H1 (cell line): Measurements from ENCODE around the gene CCDC197. TPM values are rescaled to one million over a fixed set of nuclear protein-coding genes. Genes with fewer than 3 reads are reported as not detected.

Experiments
- CTCF ChIA-PET: fragments of 300-600 bp; sonication (Branson Sonifier 250); formaldehyde crosslinking; loops from one replicate; lab custom pipeline; 2021; ENCODE audit not compliant: partially characterized antibody; lab: Charles Lee
- POLR2A ChIA-PET: fragments of 300-600 bp; sonication (Branson Sonifier 250); formaldehyde crosslinking; loops from one replicate; lab custom pipeline; 2021; ENCODE audit warnings: inconsistent platforms; ENCODE audit not compliant: partially characterized antibody; lab: Charles Lee
- DNase-seq, 2 experiments: peaks; one replicate each; pipeline versions ENCODE4 v3.0.0 to v3.0.0-alpha.2; 2010 to 2022; ENCODE audit warnings: low spot score in 2 of 2, low read depth in 1 of 2, mixed read lengths in 1 of 2
- FAIRE-seq: peaks from 2 replicates; lab custom pipeline; 2011; peaks lifted over from hg19 to GRCh38; lab: Jason Lieb, UNC
- H2AFZ ChIP-seq: 2 replicates; pipeline ENCODE4 v1.8.1; 2012; ENCODE audit warnings: low read length, inconsistent platforms
- H2AK5ac ChIP-seq: 2 replicates; pipeline ENCODE4 v1.6.1; 2013; ENCODE audit warnings: low read depth, low read length
- H2BK120ac ChIP-seq: replicated peaks from 2 replicates; pipeline ENCODE3; 2013; ENCODE audit warnings: low read depth, low read length, inconsistent platforms
- H2BK12ac ChIP-seq: 2 replicates; pipeline ENCODE4 v1.6.1; 2013; ENCODE audit warnings: low read depth, low read length
- H2BK15ac ChIP-seq: 2 replicates; pipeline ENCODE4 v1.6.1; 2013; ENCODE audit warnings: low read length
- H2BK20ac ChIP-seq: 2 replicates; pipeline ENCODE4 v1.6.1; 2013; ENCODE audit warnings: low read length
- H2BK5ac ChIP-seq: 2 replicates; pipeline ENCODE4 v1.6.1; 2013; ENCODE audit warnings: low read depth, low read length
- H3K14ac ChIP-seq: 2 replicates; pipeline ENCODE4 v1.6.1; 2013; ENCODE audit warnings: inconsistent platforms; ENCODE audit not compliant: insufficient read length
- H3K18ac ChIP-seq: 2 replicates; pipeline ENCODE4 v1.6.1; 2013; ENCODE audit warnings: low read length; ENCODE audit errors: extremely low read depth
- H3K23ac ChIP-seq: 2 replicates; pipeline ENCODE4 v1.6.1; 2013; ENCODE audit warnings: inconsistent platforms; ENCODE audit not compliant: insufficient read length
- H3K23me2 ChIP-seq: 2 replicates; pipeline ENCODE4 v1.6.1; 2013; ENCODE audit warnings: low read depth, low read length
- H3K27ac ChIP-seq: 2 replicates; pipeline ENCODE4 v1.6.1; 2011; ENCODE audit warnings: low read depth, low read length, inconsistent platforms
- H3K27me3 ChIP-seq, 4 experiments: replicated peaks in 1 of 4; 1 replicate in 1 of 4; 2 replicates in 3 of 4; pipeline versions ENCODE4 v1.6.1 to v1.8.1; 2011 to 2013; ENCODE audit warnings: low read length in 3 of 4, mild to moderate bottlenecking in 3 of 4, inconsistent platforms in 2 of 4, mixed read lengths in 2 of 4, moderate library complexity in 1 of 4; ENCODE audit not compliant: control insufficient read depth in 3 of 4, insufficient read depth in 3 of 4; ENCODE audit errors: extremely low read depth in 1 of 4
- H3K36me3 ChIP-seq, 4 experiments: 2 replicates each; pipeline versions ENCODE4 v1.6.1 to v1.8.1; 2011 to 2013; ENCODE audit warnings: mild to moderate bottlenecking in 4 of 4, low read length in 3 of 4, moderate library complexity in 2 of 4, control low read depth in 1 of 4, inconsistent platforms in 1 of 4; ENCODE audit not compliant: insufficient read depth in 4 of 4, control insufficient read depth in 2 of 4
- H3K4ac ChIP-seq: replicated peaks from 2 replicates; pipeline ENCODE3; 2013; ENCODE audit warnings: low read length, low read depth, mixed read lengths, inconsistent platforms; ENCODE audit not compliant: insufficient read length
- H3K4me1 ChIP-seq, 4 experiments: replicated peaks in 1 of 4; 1 replicate in 1 of 4; 2 replicates in 3 of 4; pipeline versions ENCODE4 v1.6.1 to v1.8.1; 2011 to 2013; ENCODE audit warnings: low read length in 3 of 4, inconsistent platforms in 2 of 4, mixed read lengths in 1 of 4; ENCODE audit not compliant: insufficient read depth in 4 of 4, control insufficient read depth in 3 of 4
- H3K4me2 ChIP-seq, 2 experiments: 2 replicates each; pipeline versions ENCODE4 v1.6.1 to v1.8.1; 2011 to 2013; ENCODE audit warnings: low read depth in 2 of 2, low read length in 2 of 2, control low read depth in 1 of 2, inconsistent platforms in 1 of 2, mild to moderate bottlenecking in 1 of 2; ENCODE audit not compliant: insufficient read depth in 1 of 2
- H3K4me3 ChIP-seq, 4 experiments: fragments of 200-600, 300-600 bp in 1 of 4; sonication (generic), shearing (Covaris generic), sonication (Bioruptor Twin) in 1 of 4; 2 replicates each; pipeline versions ENCODE4 v1.5.1 to v1.8.1; 2011 to 2016; ENCODE audit warnings: low read length in 4 of 4, low read depth in 3 of 4, control low read depth in 2 of 4, inconsistent platforms in 2 of 4, mild to moderate bottlenecking in 2 of 4, mixed read lengths in 1 of 4, moderate library complexity in 1 of 4; ENCODE audit not compliant: insufficient read depth in 2 of 4; ENCODE audit errors: extremely low read depth in 1 of 4
- H3K56ac ChIP-seq: replicated peaks from 2 replicates; pipeline ENCODE3; 2013; ENCODE audit warnings: low read depth, mild to moderate bottlenecking, mixed read lengths, low read length, inconsistent platforms; ENCODE audit not compliant: insufficient read length
- H3K79me1 ChIP-seq: 2 replicates; pipeline ENCODE4 v1.6.1; 2013; ENCODE audit warnings: low read depth, low read length, control low read depth
- H3K79me2 ChIP-seq, 2 experiments: 2 replicates each; pipeline versions ENCODE4 v1.6.1 to v1.8.1; 2012 to 2013; ENCODE audit warnings: low read length in 2 of 2, mild to moderate bottlenecking in 2 of 2, inconsistent platforms in 1 of 2; ENCODE audit not compliant: insufficient read depth in 2 of 2, control insufficient read depth in 1 of 2
- H3K9ac ChIP-seq, 4 experiments: replicated peaks in 1 of 4; 1 replicate in 1 of 4; 2 replicates in 3 of 4; pipeline versions ENCODE4 v1.6.1 to v1.8.1; 2011 to 2013; ENCODE audit warnings: low read depth in 3 of 4, low read length in 3 of 4, control low read depth in 2 of 4, mild to moderate bottlenecking in 2 of 4, moderate library complexity in 2 of 4, inconsistent platforms in 1 of 4; ENCODE audit errors: extremely low read depth in 1 of 4
- H3K9me3 ChIP-seq, 2 experiments: 2 replicates each; pipeline versions ENCODE4 v1.6.1 to v1.8.1; 2012 to 2013; ENCODE audit warnings: mild to moderate bottlenecking in 2 of 2, moderate library complexity in 2 of 2, control low read depth in 1 of 2, inconsistent platforms in 1 of 2, low read depth in 1 of 2, low read length in 1 of 2, mixed read lengths in 1 of 2; ENCODE audit not compliant: insufficient read depth in 2 of 2
- H4K20me1 ChIP-seq, 2 experiments: replicated peaks in 1 of 2; 2 replicates each; pipeline versions ENCODE3 to v1.8.1; 2011 to 2013; ENCODE audit warnings: inconsistent platforms in 2 of 2, low read length in 2 of 2, mild to moderate bottlenecking in 1 of 2; ENCODE audit not compliant: insufficient read depth in 2 of 2, control insufficient read depth in 1 of 2
- H4K5ac ChIP-seq: 2 replicates; pipeline ENCODE4 v1.6.1; 2013; ENCODE audit warnings: low read length, low read depth, mixed read lengths, inconsistent platforms; ENCODE audit not compliant: insufficient read length
- H4K8ac ChIP-seq: 2 replicates; pipeline ENCODE4 v1.8.0; 2013; ENCODE audit warnings: mild to moderate bottlenecking, moderate library complexity, low read length, inconsistent platforms; ENCODE audit not compliant: insufficient read depth; ENCODE audit errors: extremely low read depth
- H4K91ac ChIP-seq: replicated peaks from 2 replicates; pipeline ENCODE3; 2013; ENCODE audit warnings: low read length, mixed read lengths, inconsistent platforms; ENCODE audit not compliant: insufficient read length
- CBX8 ChIP-seq: fragments of 300-800, 300-1000 bp; sonication (generic); IDR thresholded peaks from 2 replicates; pipeline ENCODE4 v1.7.1; 2016; ENCODE audit warnings: low read depth, low read length, borderline replicate concordance
- CTCF ChIP-seq, 3 experiments: IDR thresholded peaks; 1 replicate in 2 of 3; 2 replicates in 1 of 3; pipeline versions ENCODE4 v1.5.1 to v1.6.1; 2011; ENCODE audit warnings: low read length in 3 of 3, mild to moderate bottlenecking in 3 of 3, inconsistent platforms in 2 of 3, low read depth in 1 of 3, moderate library complexity in 1 of 3; ENCODE audit not compliant: insufficient read depth in 1 of 3; ENCODE audit errors: control extremely low read depth in 1 of 3
- GABPA ChIP-seq: IDR thresholded peaks from 2 replicates; pipeline ENCODE4 v1.6.1; 2011; ENCODE audit warnings: mild to moderate bottlenecking, low read length, moderate library complexity, borderline replicate concordance; ENCODE audit not compliant: insufficient read depth
- NRF1 ChIP-seq: IDR thresholded peaks from 2 replicates; pipeline ENCODE4 v1.6.1; 2011; ENCODE audit warnings: mild to moderate bottlenecking, low read depth, low read length, improper control_type of control experiment
- POLR2A ChIP-seq, 2 experiments: IDR thresholded peaks; 1 replicate in 1 of 2; 2 replicates in 1 of 2; pipeline ENCODE4 v1.6.1; 2011; ENCODE audit warnings: low read depth in 2 of 2, low read length in 2 of 2, mild to moderate bottlenecking in 2 of 2; ENCODE audit errors: control extremely low read depth in 1 of 2
- RAD21 ChIP-seq, 2 experiments: IDR thresholded peaks in 1 of 2; conservative IDR thresholded peaks in 1 of 2; 2 replicates each; pipeline ENCODE4 v1.6.1; 2011; ENCODE audit warnings: low read depth in 2 of 2, low read length in 2 of 2, improper control_type of control experiment in 1 of 2, inconsistent platforms in 1 of 2, mild to moderate bottlenecking in 1 of 2, moderate library complexity in 1 of 2
- RNF2 ChIP-seq: fragments of 200-900, 300-1000 bp; sonication (generic); IDR thresholded peaks from 2 replicates; pipeline ENCODE4 v1.7.1; 2016; ENCODE audit warnings: borderline replicate concordance, low read depth, mild to moderate bottlenecking, antibody characterized with exemption, low read length; ENCODE audit not compliant: poor library complexity, severe bottlenecking; ENCODE audit errors: missing control alignments
- SIN3A ChIP-seq, 2 experiments: IDR thresholded peaks in 1 of 2; conservative IDR thresholded peaks in 1 of 2; 2 replicates each; pipeline ENCODE4 v1.6.1; 2011 to 2012; ENCODE audit warnings: low read length in 2 of 2, improper control_type of control experiment in 1 of 2, low read depth in 1 of 2, mild to moderate bottlenecking in 1 of 2
- WGBS, 2 experiments: shearing (Covaris generic) in 1 of 2; methylation state at CpG; one replicate each; pipeline versions ENCODE4 v1.1.6 to v1.1.7; 2013 to 2015; ENCODE audit warnings: low lambda C conversion rate in 2 of 2, mixed read lengths in 2 of 2, inconsistent platforms in 1 of 2, low coverage in 1 of 2, missing lambda C conversion rate in 1 of 2; ENCODE audit not compliant: insufficient replicate concordance in 2 of 2, insufficient coverage in 1 of 2, insufficient read length in 1 of 2; ENCODE audit errors: extremely low coverage in 1 of 2, missing lambda C conversion rate in 1 of 2; 5-methylcytosine and 5-hydroxymethylcytosine counted together
- polyA plus RNA-seq, 7 experiments: library from polyadenylated mRNA; depleted of rRNA in 3 of 7; stranded (reverse) in 5 of 7; unstranded in 2 of 7; fragments of >200 nt in 5 of 7; fragments of 200-250 nt in 2 of 7; gene quantifications; 1 replicate in 5 of 7; 2 replicates in 1 of 7; 4 replicates in 1 of 7; pipeline versions ENCODE4 v1.2.1 to v1.2.3, GENCODE V29; 2011 to 2013; ENCODE audit warnings: missing spikeins in 2 of 7, mixed read lengths in 2 of 7
- total RNA-seq: library from RNA; stranded (reverse); fragmentation: NEBNext Ultra II Directional; extraction: Animal tissue kit (Norgen Biotek cat#: 25700); gene quantifications from 2 replicates; pipeline ENCODE4 v1.2.1, GENCODE V29; 2021

The CCDC197 gene
- total and polyA plus RNA-seq, 2 of the 8 experiments (the other 6 are each of a cell fraction or from before 2014, with no cell fraction given), result not detected

- H3K36me3 ChIP-seq, result peaks cover 28 to 76% (median 51%) of the 10 kb centered on the region in 4 experiments
- H3K4me1 ChIP-seq, result no peaks in the 10 kb centered on the region; a peak in 1 of 7 replicates
- no peak overlapping the region for H3K23ac ChIP-seq
- H2AFZ ChIP-seq, result no peak overlapping the region
- no peak overlapping the region for H4K8ac ChIP-seq
- H3K9me3 ChIP-seq, result no peaks in the 10 kb centered on the region
- no peaks in the 10 kb centered on the region for H3K79me2 ChIP-seq
- no peaks in the 10 kb centered on the region; the same call in 1 of the 2 replicates for H3K79me1 ChIP-seq
- no peak overlapping the region for H3K4me3 ChIP-seq
- peaks cover 2 to 7% of the 10 kb centered on the region in 2 experiments for H4K20me1 ChIP-seq
- no peak overlapping the region for H2BK20ac ChIP-seq
- H3K23me2 ChIP-seq, result no peaks in the 10 kb centered on the region
- H3K9ac ChIP-seq, result no peak overlapping the region
- no peak overlapping the region for H4K5ac ChIP-seq
- no peak overlapping the region for H2BK5ac ChIP-seq
- H3K18ac ChIP-seq, result no peak overlapping the region
- 75% methylated on average over 9 of the region's 9 CpGs; no CpG with 5 or more reads in 1 of the 2 experiments for WGBS, 2 experiments
- peak; percentile 38 to 52 (median 47) for TF ChIP-seq CTCF (IDR thresholded peaks at IDR 0.05; ENCODE audit: control extremely low read depth in 1 of 3, insufficient read depth in 1 of 3, low read depth in 1 of 3, low read length in 3 of 3)
- no peak for TF ChIP-seq GABPA
- TF ChIP-seq POLR2A (IDR thresholded peaks at IDR 0.05; ENCODE audit: control extremely low read depth in 1 of 2, low read depth in 2 of 2, low read length in 2 of 2), result no peak
- no peak for TF ChIP-seq CBX8
- peak; percentile 41 to 44; a peak in 3 of 4 replicates for TF ChIP-seq RAD21 (IDR thresholded peaks at IDR 0.05 in 1 of 2, conservative IDR thresholded peaks at IDR 0.05 in 1 of 2; ENCODE audit: low read depth in 2 of 2, low read length in 2 of 2)
- no peak for TF ChIP-seq NRF1
- TF ChIP-seq SIN3A (conservative IDR thresholded peaks at IDR 0.05 in 1 of 2, IDR thresholded peaks at IDR 0.05 in 1 of 2; ENCODE audit: low read depth in 1 of 2, low read length in 2 of 2), result no peak
- TF ChIP-seq RNF2, result no peak
- TF ChIP-seq, all 59 proteins: peak for 2
- FAIRE-seq (no peak), DNase-seq (no peak)
- Histone ChIP-seq H3K27ac (no peak overlapping the region), H2AK5ac (no peak overlapping the region), H3K4ac (no peak overlapping the region), H2BK12ac (no peak overlapping the region), H3K4me2 (no peak overlapping the region), H2BK120ac (no peak overlapping the region), H3K27me3 (no peaks in the 10 kb centered on the region), H2BK15ac (no peak overlapping the region), H3K14ac (no peak overlapping the region), H4K91ac (no peak overlapping the region), H3K56ac (no peak overlapping the region)
- ChIA-PET CTCF (interaction anchor here (0.7 to 17.4 kb wide), 19 partner anchors 10 to 255 kb away, joined by 3 to 148 read pairs (median 5); partner anchors contain the start of genes DDX24, IFI27L1 and IFI27L2), POLR2A (interaction anchor here (1.5 kb wide), 1 partner anchor 15 kb away, joined by 6 read pairs; no protein-coding TSS in a partner anchor)
Measured at GRCh38 chr14:94051115-94051514, 54.0 kb downstream of the CCDC197 start.
